ENCODE measurements around the gene TBKBP1.

- TF ChIP-seq POLR2AphosphoS5 (IDR thresholded peaks at IDR 0.05; ENCODE audit: low read depth, low read length) (peak; percentile 65), POLR2A (IDR thresholded peaks at IDR 0.05; ENCODE audit: low read depth, low read length) (0 out of 2 replicates have a peak, but pooled peaks have one; percentile 16), TAF1 (IDR thresholded peaks at IDR 0.05; ENCODE audit: low read depth, low read length) (no peak), SPI1 (IDR thresholded peaks at IDR 0.05; ENCODE audit: low read depth, low read length) (no peak), PAX5 (IDR thresholded peaks at IDR 0.05; ENCODE audit: insufficient read depth, low read length, severe bottlenecking) (no peak)
Observed at GRCh38 chr17:47684535-47685193, 9.3 kb upstream of the TBKBP1 start.
